ENCODE data around the gene PFDN5. TPM values are rescaled to one million over a fixed set of nuclear protein-coding genes. Genes with fewer than 3 reads are reported as not detected.
"Not testable (repeated sequence)": the region's sequence is repeated elsewhere in the genome, so short reads cannot be mapped to it uniquely, and the experiment has no call there.

Gene PFDN5
- polyA plus RNA-seq, 1 experiment, result 991 TPM

- no peak overlapping the region for H3K27ac ChIP-seq (ENCODE audit: low read depth, low read length)
- no peaks in the 10 kb centered on the region for H3K27me3 ChIP-seq (ENCODE audit: control insufficient read depth, insufficient read depth, low read length)
- ChIA-PET CTCF (interaction anchor here (8.4 to 16.4 kb wide), 2 partner anchors 30 to 79 kb away, joined by 80 to 183 read pairs; partner anchors contain the start of gene AAAS), POLR2A (interaction anchor here (0.5 kb wide), 1 partner anchor 73 kb away, joined by 3 read pairs; no protein-coding TSS in a partner anchor)
- TF ChIP-seq, protein P1, sequence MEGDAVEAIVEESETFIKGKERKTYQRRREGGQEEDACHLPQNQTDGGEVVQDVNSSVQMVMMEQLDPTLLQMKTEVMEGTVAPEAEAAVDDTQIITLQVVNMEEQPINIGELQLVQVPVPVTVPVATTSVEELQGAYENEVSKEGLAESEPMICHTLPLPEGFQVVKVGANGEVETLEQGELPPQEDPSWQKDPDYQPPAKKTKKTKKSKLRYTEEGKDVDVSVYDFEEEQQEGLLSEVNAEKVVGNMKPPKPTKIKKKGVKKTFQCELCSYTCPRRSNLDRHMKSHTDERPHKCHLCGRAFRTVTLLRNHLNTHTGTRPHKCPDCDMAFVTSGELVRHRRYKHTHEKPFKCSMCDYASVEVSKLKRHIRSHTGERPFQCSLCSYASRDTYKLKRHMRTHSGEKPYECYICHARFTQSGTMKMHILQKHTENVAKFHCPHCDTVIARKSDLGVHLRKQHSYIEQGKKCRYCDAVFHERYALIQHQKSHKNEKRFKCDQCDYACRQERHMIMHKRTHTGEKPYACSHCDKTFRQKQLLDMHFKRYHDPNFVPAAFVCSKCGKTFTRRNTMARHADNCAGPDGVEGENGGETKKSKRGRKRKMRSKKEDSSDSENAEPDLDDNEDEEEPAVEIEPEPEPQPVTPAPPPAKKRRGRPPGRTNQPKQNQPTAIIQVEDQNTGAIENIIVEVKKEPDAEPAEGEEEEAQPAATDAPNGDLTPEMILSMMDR (IDR thresholded peaks at IDR 0.05; ENCODE audit: low read depth, low read length), result no peak
- H3K9me3 ChIP-seq (ENCODE audit: control insufficient read depth, insufficient read depth, low read length), result no peaks in the 10 kb centered on the region
- H3K4me3 ChIP-seq (ENCODE audit: low read depth, low read length), result no peak overlapping the region
- no peak for DNase-seq (ENCODE audit: low read depth, low spot score)
These were observed 2.9 kb upstream of the PFDN5 start for GRCh38 chr12:53292426-53292825.

- peak overlapping the region; percentile 73 for H3K27ac ChIP-seq (ENCODE audit: low read depth, low read length)
- TF ChIP-seq, protein P1 (IDR thresholded peaks at IDR 0.05; ENCODE audit: low read depth, low read length), result no peak
- ChIA-PET POLR2A (interaction anchor here (0.7 to 1.8 kb wide), 9 partner anchors 12 to 248 kb away, joined by 3 to 12 read pairs (median 4); partner anchors contain the start of genes AAAS, CSAD, SPRYD3 and TARBP2), CTCF (interaction anchor here (0.7 to 16.4 kb wide), 6 partner anchors 14 to 197 kb away, joined by 3 to 183 read pairs (median 4); partner anchors contain the start of gene AAAS)
- no peak for DNase-seq (ENCODE audit: low read depth, low spot score)
- H3K9me3 ChIP-seq (ENCODE audit: control insufficient read depth, insufficient read depth, low read length), result no peaks in the 10 kb centered on the region; the same call in 1 of the 2 replicates
- H3K4me3 ChIP-seq (ENCODE audit: low read depth, low read length), result peak overlapping the region; percentile 99
- no peaks in the 10 kb centered on the region for H3K27me3 ChIP-seq (ENCODE audit: control insufficient read depth, insufficient read depth, low read length)
These were observed 513 bp downstream of the PFDN5 start for GRCh38 chr12:53295891-53296219.

GRCh38 chr12:53297106-53297505 is 1.8 kb downstream of the PFDN5 start:
- ChIA-PET CTCF (interaction anchor here (0.6 to 16.4 kb wide), 8 partner anchors 9 to 290 kb away, joined by 3 to 183 read pairs (median 4); partner anchors contain the start of gene AAAS), POLR2A (interaction anchor here (2.0 kb wide), 1 partner anchor 24 kb away, joined by 9 read pairs; the partner anchor contains the start of gene AAAS)
- not testable (repeated sequence) for H3K27me3 ChIP-seq (ENCODE audit: control insufficient read depth, insufficient read depth, low read length); DNase-seq (ENCODE audit: low read depth, low spot score); H3K9me3 ChIP-seq (ENCODE audit: control insufficient read depth, insufficient read depth, low read length)
- peak overlapping the region; percentile 96 for H3K27ac ChIP-seq (ENCODE audit: low read depth, low read length)
- peak overlapping the region; percentile 99; the same call in 1 of the 2 replicates for H3K4me3 ChIP-seq (ENCODE audit: low read depth, low read length)

GRCh38 chr12:53298164-53298563 is 2.8 kb downstream of the PFDN5 start:
- Histone ChIP-seq H3K27me3 (ENCODE audit: control insufficient read depth, insufficient read depth, low read length) (no peaks in the 10 kb centered on the region), H3K4me3 (ENCODE audit: low read depth, low read length) (peak overlapping the region; percentile 38; the same call in 1 of the 2 replicates)
- CTCF ChIA-PET, result interaction anchor here (0.7 to 16.4 kb wide), 8 partner anchors 10 to 291 kb away, joined by 3 to 183 read pairs (median 5); partner anchors contain the start of gene AAAS

GRCh38 chr12:53299101-53299453 is 3.7 kb downstream of the PFDN5 start:
- no peaks in the 10 kb centered on the region for H3K27me3 ChIP-seq (ENCODE audit: control insufficient read depth, insufficient read depth, low read length)
- H3K4me3 ChIP-seq (ENCODE audit: low read depth, low read length), result peak overlapping the region; percentile 92
- TF ChIP-seq, protein P1 (IDR thresholded peaks at IDR 0.05; ENCODE audit: low read depth, low read length), result no peak
- H3K27ac ChIP-seq (ENCODE audit: low read depth, low read length), result peak overlapping the region; percentile 96
- ChIA-PET CTCF (interaction anchor here (0.6 to 16.4 kb wide), 4 partner anchors 23 to 341 kb away, joined by 4 to 183 read pairs (median 42); partner anchors contain the start of gene AAAS), POLR2A (interaction anchor here (0.7 to 1.4 kb wide), 9 partner anchors 8 to 205 kb away, joined by 3 to 6 read pairs (median 4); partner anchors contain the start of genes AAAS and SP1)
- no peaks in the 10 kb centered on the region; the same call in 1 of the 2 replicates for H3K9me3 ChIP-seq (ENCODE audit: control insufficient read depth, insufficient read depth, low read length)
- no peak for DNase-seq (ENCODE audit: low read depth, low spot score)

More at GRCh38 chr12:53298164-53298563, 2.8 kb downstream of the PFDN5 start:
- no peaks in the 10 kb centered on the region; the same call in 1 of the 2 replicates for H3K9me3 ChIP-seq (ENCODE audit: control insufficient read depth, insufficient read depth, low read length)
- DNase-seq (ENCODE audit: low read depth, low spot score), result peak; percentile 79
- H3K27ac ChIP-seq (ENCODE audit: low read depth, low read length), result peak overlapping the region; percentile 96
- POLR2A ChIA-PET, result interaction anchor here (0.5 to 2.0 kb wide), 10 partner anchors 11 to 203 kb away, joined by 3 to 9 read pairs (median 3); partner anchors contain the start of genes AAAS and TARBP2
- TF ChIP-seq, protein P1 (IDR thresholded peaks at IDR 0.05; ENCODE audit: low read depth, low read length), result no peak

Data from AG04450 (cell line).